ENCODE measurements around the gene FAF2.
"Not testable (repeated sequence)": the region's sequence is repeated elsewhere in the genome, so short reads cannot be mapped to it uniquely, and the experiment has no call there.

Gene FAF2

GRCh38 chr5:176407456-176408251 lies 40.5 kb upstream of the FAF2 start:
- H3K4me3 ChIP-seq (ENCODE audit: low read depth, low read length), result no peak overlapping the region
- TF ChIP-seq, protein P1, sequence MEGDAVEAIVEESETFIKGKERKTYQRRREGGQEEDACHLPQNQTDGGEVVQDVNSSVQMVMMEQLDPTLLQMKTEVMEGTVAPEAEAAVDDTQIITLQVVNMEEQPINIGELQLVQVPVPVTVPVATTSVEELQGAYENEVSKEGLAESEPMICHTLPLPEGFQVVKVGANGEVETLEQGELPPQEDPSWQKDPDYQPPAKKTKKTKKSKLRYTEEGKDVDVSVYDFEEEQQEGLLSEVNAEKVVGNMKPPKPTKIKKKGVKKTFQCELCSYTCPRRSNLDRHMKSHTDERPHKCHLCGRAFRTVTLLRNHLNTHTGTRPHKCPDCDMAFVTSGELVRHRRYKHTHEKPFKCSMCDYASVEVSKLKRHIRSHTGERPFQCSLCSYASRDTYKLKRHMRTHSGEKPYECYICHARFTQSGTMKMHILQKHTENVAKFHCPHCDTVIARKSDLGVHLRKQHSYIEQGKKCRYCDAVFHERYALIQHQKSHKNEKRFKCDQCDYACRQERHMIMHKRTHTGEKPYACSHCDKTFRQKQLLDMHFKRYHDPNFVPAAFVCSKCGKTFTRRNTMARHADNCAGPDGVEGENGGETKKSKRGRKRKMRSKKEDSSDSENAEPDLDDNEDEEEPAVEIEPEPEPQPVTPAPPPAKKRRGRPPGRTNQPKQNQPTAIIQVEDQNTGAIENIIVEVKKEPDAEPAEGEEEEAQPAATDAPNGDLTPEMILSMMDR (IDR thresholded peaks at IDR 0.05; ENCODE audit: borderline replicate concordance, insufficient read depth, low read depth, low read length), result no peak

DNA sequence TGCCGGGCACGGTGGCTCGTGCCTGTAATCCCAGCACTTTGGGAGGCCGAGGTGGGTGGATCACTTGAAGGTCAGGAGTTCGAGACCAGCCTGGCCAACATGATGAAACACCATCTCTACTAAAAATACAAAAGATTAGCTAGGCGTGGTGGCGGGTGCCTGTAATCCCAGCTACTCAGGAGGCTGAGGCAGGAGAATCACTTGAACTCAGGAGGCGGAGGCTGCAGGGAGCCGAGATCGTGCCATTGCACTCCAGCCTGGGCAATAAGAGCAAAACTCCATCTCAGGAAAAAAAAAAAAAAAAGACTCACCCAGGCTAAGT lies 40.0 kb upstream of the FAF2 start:
- H3K4me3 ChIP-seq (ENCODE audit: low read depth, low read length), result not testable (repeated sequence)

GRCh38 chr5:176408590-176408989 lies 39.6 kb upstream of the FAF2 start:
- TF ChIP-seq, protein P1 (IDR thresholded peaks at IDR 0.05; ENCODE audit: borderline replicate concordance, insufficient read depth, low read depth, low read length), result no peak
- no peak overlapping the region for H3K4me3 ChIP-seq (ENCODE audit: low read depth, low read length)

DNA sequence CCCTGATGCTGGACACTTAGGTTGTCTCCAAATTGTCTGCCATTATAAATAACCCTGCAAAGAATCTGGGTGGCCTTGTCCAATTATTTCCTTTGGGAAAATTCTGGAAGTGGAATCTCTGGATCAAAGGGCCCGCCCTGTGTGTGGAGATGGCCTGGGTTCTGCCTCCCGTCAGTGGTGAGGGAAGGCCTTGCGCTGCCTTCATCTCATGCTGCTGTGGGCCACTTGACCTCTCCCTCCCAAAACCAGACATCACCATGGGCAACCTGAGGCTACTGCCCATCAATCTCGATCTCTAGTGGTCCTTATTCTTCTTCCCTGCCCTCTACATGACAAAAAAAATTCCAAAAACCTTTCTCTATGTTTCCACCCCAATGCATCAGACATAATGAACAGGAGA lies 38.4 kb upstream of the FAF2 start:
- TF ChIP-seq, protein P1 (IDR thresholded peaks at IDR 0.05; ENCODE audit: borderline replicate concordance, insufficient read depth, low read depth, low read length), result no peak
- no peak overlapping the region for H3K4me3 ChIP-seq (ENCODE audit: low read depth, low read length)

- H3K4me3 ChIP-seq (ENCODE audit: low read depth, low read length), result no peak overlapping the region
- TF ChIP-seq, protein P1 (IDR thresholded peaks at IDR 0.05; ENCODE audit: borderline replicate concordance, insufficient read depth, low read depth, low read length), result no peak
These were observed 37.6 kb upstream of the FAF2 start for GRCh38 chr5:176410486-176411180.

DNA sequence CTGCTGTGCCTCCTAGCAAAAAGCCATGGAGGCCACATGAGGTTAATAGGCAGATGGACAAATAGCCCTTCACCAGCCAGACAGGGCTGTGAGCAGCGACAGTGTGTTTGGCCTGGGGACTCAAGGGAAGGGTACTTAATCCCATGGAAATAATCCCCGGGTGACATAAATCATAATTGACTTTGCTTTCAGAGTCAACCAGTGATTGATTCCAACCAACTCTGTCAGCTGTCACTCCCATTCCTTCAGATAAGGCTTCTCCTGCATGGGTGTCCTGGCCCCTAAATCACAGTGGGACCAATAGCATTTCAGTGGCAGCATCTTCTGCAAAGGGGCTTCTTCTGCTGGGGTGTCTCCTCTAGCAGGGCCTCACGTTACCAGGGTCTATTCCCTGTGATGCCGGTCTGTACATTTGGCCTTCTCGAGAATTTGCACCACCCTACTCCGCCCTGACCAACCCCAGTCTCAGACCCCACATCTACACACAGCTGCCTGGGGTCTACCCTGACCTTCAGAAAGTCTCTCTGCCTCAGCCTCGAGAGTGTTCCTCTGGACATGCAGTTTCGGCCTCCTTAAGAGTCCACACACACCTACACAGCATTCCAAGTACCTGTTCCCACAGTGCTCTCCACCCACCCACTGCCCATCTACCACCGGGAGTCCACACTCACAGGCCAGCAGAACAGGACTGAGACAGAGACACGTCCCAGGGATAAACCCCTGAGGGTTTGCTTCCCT lies 35.5 kb upstream of the FAF2 start:
- H3K4me3 ChIP-seq (ENCODE audit: low read depth, low read length), result no peak overlapping the region
- TF ChIP-seq, protein P1 (IDR thresholded peaks at IDR 0.05; ENCODE audit: borderline replicate concordance, insufficient read depth, low read depth, low read length), result no peak

DNA sequence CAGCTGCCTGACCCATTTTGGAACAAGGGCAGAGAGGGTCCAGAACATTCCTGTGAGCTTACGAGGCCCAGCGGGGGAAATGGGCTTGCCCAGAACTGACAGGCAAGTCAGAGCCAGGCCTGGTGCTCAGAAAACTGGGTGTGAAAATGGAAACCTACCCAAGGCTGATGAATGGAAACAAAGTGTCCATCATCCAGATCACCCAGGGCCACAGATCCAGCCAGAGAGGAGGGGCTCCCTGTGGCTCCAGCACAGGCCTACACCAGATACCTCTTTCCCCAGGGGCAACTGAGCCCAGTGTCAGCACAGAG lies 35.0 kb upstream of the FAF2 start:
- H3K4me3 ChIP-seq (ENCODE audit: low read depth, low read length), result no peak overlapping the region
- TF ChIP-seq, protein P1 (IDR thresholded peaks at IDR 0.05; ENCODE audit: borderline replicate concordance, insufficient read depth, low read depth, low read length), result no peak
